GM12873 (cell line): ENCODE measurements around the gene TM2D1.

Experiments
- CTCF ChIP-seq: IDR thresholded peaks from 2 replicates; pipeline ENCODE4 v1.5.1; 2012; ENCODE audit warnings: low read depth, mild to moderate bottlenecking, moderate library complexity, low read length, control low read depth; ENCODE audit not compliant: insufficient read depth; ENCODE audit errors: missing control alignments

TM2D1 gene

GRCh38 chr1:61647142-61647541, 77.8 kb downstream of the TM2D1 start:
- no peak for TF ChIP-seq CTCF

GRCh38 chr1:61645476-61645875, 79.5 kb downstream of the TM2D1 start:
- TF ChIP-seq CTCF: no peak

- no peak for TF ChIP-seq CTCF
Observed at GRCh38 chr1:61644303-61644702, 80.6 kb downstream of the TM2D1 start.

- no peak for TF ChIP-seq CTCF
Observed at GRCh38 chr1:61642475-61643232, 82.3 kb downstream of the TM2D1 start.

- peak; percentile 87 for TF ChIP-seq CTCF
Observed at GRCh38 chr1:61641578-61642336, 83.2 kb downstream of the TM2D1 start.

- TF ChIP-seq CTCF: no peak
Observed at GRCh38 chr1:61640531-61641530, 84.1 kb downstream of the TM2D1 start.
